GM18505 (cell line): ENCODE results near the gene DOCK9.

Source experiments
- ATAC-seq: cut with Tn5 transposase; IDR thresholded peaks from one replicate; pipeline ENCODE4 v1.9.1; 2021; ENCODE audit not compliant: unreplicated experiment
- POLR2A ChIP-seq: IDR thresholded peaks from 4 replicates; pipeline ENCODE4 v1.6.1; 2011; ENCODE audit warnings: borderline replicate concordance; ENCODE audit not compliant: insufficient read depth, insufficient read length; ENCODE audit errors: extremely low read depth

Gene DOCK9

DNA sequence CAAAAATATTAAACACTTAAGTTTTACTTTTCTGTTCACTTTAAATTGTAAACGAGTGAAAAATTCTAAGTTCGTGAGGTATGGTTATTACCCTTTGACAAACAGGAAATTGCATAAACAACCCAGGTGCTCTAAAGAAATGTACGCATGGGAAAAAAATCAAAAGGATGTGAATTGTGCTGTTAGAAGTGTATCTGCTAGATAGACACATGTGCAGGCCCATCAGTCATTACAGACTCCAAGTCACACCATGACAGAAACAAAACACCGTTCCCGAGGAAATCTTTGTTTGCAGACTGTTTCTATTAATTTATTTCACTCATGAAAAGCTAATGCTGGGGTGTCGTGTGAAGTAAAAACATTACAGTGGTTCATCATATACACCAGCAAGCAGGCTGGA lies 17.0 kb upstream of the DOCK9 start:
- ATAC-seq: no peak
- TF ChIP-seq POLR2A: no peak

DNA sequence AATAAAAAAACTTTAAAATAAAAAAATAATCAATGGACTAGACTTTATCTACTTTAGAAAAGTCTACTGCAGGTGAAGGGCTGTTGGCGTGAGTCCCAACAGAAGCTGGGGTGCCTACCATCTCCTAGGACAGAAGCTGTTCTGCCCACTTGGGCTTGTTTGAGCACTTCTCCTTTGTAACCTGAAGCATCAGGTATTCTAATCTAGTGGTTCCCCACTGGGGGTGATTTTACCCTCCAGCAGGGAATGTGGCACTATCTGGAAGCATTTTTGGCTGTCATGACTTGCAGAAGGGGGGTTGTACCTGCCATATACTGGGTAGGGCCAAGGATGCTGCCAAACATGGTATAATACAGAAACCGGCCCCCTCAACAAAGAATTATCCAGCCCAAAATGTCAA lies 16.2 kb upstream of the DOCK9 start:
- ATAC-seq: no peak
- no peak for TF ChIP-seq POLR2A

DNA sequence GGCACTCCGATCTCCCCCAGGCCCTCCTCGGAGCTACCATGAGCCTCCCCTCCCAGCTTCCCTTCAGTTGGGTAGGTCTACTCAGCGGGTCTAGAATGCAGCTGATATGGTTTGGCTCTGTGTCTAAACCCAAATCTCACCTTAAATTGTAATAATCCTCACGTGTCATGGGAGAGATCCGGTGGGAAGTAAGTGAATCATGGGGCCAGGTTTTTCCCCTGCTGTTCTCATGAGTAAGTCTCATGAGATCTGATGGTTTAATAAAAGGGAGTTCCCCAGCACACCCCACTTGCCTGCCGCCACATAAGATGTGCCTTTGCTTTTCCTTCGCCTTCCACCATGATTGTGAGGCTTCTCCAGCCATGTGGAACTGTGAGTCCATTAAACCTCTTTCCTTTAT lies 14.5 kb upstream of the DOCK9 start:
- ATAC-seq: no peak

DNA sequence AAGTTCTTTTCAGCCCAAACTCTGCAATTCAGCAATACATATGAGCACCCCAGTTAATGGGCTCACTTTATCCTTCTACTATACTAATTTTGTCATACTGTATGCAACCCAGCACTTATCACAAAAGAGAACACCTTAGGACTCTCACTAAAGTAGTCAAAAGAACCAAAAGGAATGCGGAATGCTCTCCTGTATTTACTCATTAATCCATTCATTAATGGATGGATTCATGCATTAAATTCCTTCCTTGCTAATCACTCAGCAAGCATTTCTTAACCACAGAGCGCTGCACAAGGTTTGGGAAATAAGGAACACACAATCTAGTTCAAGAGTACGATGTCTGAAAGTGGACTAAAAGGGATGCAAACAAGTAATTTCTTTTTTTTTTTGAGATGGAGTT lies 12.8 kb upstream of the DOCK9 start:
- no peak for ATAC-seq
- no peak for TF ChIP-seq POLR2A

More for the DNA sequence above, 14.5 kb upstream of the DOCK9 start:
- TF ChIP-seq POLR2A: no peak

DNA sequence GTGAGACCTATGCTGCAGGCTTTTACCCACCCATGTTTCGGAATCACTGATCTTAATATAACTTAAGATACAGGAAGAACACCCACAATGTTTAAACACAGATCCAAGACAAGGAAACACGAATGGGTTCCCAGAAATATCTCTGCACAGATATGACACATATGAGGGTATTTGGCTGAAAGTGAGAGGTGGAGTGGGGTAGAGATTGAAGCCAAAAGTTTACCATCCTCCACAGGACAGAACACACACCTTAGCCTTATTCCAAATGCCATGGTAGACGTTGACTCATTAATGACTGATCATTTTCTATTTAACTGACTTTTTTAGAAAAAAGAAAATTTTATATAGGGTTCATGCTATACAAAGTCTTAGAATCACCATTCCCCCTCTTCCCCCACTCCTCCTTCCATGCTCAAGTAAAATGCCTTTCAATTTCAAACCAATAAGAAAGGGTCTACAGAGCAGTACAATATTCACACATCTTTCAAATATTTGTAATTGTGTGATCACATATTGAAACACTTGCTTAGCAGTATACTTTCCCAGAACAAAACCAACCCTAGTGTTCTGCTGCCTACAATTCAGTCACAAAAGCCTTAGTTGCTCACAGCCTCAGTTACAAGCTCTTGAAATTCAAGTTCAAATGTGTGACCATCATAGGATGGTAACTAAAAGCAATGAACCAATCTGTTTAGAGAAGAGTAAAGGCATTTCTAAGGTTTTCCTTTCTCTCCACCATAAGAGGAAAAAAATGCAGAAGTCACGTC lies 11.8 kb upstream of the DOCK9 start:
- no peak for TF ChIP-seq POLR2A
- no peak for ATAC-seq

DNA sequence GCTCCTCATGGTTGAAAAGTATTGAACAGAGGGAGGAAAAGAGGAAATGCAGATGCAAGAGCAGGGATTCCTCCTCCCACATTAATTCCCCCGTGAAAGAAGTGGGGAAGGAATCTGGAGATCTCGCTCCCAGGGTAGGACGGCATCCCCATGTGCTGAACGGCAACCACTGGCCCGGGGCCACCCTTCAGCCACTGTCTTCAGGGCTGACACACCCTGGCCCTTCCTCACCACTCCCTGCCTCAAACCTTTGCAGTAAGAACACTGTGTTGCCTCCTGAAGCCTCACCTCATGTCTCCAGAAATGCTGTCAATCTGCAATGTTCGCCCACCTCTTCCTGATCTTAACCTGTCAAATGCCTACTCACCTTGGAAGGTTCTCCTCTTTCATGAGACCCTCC lies 10.9 kb upstream of the DOCK9 start:
- TF ChIP-seq POLR2A: no peak
- no peak for ATAC-seq

DNA sequence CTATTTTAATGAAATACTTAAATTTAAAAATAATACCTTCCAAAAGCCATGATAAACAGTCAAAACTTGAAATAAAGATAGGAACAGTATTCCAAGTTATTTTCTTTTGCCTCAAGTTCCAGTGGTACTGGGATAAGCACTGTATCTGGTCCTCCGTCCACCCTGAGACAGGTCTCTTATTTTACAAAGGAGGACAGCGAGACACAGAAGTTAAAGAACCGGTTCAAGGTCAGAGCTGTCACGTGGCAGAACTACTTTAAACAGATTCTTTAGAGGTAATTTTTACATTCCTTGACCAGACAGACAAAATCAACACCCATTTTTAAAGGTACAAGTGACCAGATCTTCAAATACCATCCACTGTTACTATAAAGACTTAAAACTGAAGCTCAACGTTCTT lies 10.4 kb upstream of the DOCK9 start:
- TF ChIP-seq POLR2A: no peak
- ATAC-seq: no peak

DNA sequence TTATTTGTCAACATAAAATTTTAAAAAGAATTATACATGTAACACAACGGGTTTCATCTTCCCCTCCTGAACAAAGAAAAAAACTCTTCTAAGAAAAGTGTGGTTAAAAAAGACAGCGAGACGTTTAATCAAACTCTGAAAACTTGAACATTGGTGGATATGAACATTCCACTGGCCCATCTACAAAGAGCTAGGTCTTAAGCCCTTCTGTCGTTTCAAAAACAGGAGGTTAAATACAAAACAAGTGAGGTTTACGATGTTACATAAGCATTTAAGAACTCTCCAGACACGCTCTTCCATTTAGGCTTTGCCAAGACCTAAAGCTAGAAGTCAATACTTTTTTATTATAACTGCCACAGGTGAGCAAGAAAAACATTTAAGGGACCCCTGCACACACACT lies 9.4 kb upstream of the DOCK9 start:
- no peak for ATAC-seq
- no peak for TF ChIP-seq POLR2A

DNA sequence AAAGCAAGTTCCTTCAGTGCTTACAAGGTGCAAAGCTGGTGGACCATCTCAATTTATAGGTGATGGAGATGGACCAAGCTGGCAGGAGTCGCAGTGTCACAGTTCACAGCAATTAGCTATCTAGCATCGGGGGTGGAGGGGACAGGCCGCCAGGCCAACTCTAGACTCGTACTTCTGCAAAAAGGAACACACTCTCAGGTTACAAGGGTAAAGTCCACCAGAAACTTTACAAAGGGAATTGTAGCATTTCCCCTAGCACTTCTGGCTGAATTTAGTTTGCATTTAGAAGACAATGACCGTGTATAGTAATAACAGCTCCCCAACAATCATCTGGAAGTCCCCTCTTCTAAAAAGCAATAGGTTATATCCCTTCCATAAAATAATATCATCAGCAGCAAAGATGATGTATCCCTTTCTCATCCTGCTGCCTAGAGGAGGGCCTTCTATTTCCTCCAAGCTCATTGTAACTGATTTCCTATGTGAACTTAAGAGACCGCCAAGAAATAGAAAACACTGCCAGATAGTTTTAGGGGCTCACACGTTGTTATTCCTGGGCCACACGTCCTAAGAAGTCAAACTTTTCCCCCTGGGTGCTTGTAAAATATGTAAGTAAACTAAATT lies 8.5 kb upstream of the DOCK9 start:
- TF ChIP-seq POLR2A: no peak
- no peak for ATAC-seq

DNA sequence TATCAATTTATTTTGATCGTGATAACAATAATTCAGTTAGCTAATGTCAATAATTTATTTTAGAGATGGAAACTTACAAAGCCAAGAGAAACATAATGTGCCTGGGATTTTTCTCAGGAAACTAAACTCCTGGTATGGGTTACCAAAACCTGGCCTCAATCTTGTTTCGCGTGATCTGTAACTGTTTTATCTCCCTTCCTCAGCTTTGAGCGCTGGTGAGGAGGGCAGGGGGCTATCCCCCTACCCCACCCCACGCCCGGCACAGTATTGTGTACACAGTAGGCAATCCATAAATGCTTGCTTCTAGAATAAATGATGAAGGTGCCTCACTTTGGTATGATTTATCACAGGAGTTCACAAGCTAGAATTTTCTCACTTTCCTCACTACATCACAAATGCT lies 7.7 kb upstream of the DOCK9 start:
- TF ChIP-seq POLR2A: no peak
- no peak for ATAC-seq

DNA sequence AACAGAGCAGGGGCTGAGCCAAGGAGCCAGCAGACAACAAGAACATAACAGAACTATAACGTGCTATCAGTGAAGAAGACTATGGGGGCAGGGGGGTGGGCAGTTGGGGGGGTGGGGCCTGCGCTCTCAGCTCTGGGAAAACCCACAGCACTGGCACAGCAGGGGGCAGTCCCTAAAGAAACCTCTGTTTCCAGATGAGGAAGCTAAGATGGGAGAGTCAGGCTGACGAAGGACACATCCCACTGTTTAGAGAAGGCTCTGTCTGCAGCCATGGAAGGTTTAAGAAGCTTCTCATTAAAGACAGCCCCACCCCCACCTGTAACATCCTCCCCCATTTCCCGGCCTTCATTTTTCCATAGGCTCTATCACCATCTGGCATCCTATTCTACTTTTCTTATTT lies 7.1 kb upstream of the DOCK9 start:
- no peak for TF ChIP-seq POLR2A
- ATAC-seq: no peak

DNA sequence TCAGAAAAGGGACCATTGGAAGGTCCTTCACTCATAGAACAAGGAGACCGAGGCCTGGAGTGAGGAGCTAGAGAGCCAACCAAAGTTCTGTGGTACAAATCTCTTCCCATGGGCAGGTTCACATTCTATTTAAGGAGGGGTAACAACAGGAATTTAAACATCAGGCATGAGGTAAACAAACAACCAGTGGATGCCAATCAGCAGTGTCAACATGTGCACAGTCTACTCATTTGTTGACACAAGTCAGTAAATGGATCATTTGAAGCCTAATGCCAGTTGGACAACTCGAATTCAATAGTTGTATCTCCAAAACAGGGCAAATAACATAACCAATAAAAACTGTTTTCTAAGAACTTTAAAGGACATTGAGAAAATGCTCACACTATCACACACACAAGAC lies 6.3 kb upstream of the DOCK9 start:
- ATAC-seq: no peak
- TF ChIP-seq POLR2A: no peak

DNA sequence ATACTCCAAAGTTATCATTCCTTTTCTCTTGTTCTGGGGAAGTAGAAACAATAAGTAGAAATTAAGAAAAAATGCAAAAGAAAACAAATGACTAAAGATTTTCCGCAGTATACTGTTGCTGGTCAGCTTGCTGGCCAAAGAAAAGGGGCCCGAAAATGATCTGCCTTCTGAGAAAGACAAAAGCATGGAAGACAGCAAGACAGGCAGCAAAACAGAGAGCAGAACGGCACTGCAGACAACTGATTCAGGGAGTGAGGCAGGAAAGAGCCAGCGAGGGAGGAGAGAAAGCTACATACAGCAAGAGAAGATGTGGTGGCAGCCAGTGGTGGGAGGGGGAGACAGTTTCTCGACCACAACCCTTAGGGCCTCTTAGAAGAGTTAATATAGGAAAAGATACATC lies 5.3 kb upstream of the DOCK9 start:
- ATAC-seq: no peak
- TF ChIP-seq POLR2A: no peak

DNA sequence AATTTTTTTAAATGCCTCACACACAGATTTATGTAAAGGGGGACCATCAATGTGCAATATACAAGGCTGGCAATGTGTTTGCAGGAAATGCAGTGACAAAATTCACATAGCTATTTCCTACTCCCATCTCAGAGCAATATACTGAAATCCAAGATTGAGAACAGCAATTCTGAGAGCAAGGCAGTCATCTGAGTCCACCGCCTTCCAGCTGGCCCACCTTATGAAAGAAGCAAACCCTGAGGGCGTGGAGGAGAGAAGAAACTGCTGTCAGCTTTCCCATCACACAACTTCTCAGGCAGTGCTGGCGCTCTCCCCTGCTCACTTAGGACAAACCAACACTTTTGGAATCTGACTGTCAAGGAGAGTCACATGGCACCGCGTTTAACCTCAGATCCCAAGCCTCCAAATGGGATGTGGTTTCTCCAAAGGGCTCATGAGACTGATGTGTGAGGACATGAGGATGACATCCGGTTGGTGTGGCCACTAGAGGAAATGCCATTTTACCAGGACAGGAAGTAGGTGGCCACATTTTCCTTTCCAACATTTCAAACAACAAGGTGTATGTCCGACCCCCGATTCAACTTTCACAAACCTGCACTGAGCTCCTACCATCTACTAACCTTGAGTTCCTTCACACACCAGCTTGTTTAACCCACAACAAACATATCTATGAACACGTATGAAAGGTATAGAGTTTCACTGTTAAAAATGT lies 3.7 kb upstream of the DOCK9 start:
- no peak for ATAC-seq
- no peak for TF ChIP-seq POLR2A
